Measurements from ENCODE around the gene PCDHGB5.

The PCDHGB5 gene

GRCh38 chr5:141356950-141357349 is 40.8 kb upstream of the PCDHGB5 start:
- Histone ChIP-seq H3K4me3 (ENCODE audit: control insufficient read depth in 1 of 7, extremely low read depth in 1 of 7, insufficient read depth in 4 of 7, low read depth in 2 of 7, low read length in 6 of 7) (no peak overlapping the region), H3K9me3 (ENCODE audit: control extremely low read depth in 1 of 5, control insufficient read depth in 4 of 5, insufficient read depth in 2 of 5, low read depth in 1 of 5, low read length in 4 of 5) (peaks cover 6 to 74% (median 50%) of the 10 kb centered on the region in 5 experiments), H3K27me3 (replicated peaks in 2 of 5; ENCODE audit: control insufficient read depth in 4 of 5, insufficient read depth in 5 of 5, low read length in 4 of 5) (peaks cover 15 to 78% (median 40%) of the 10 kb centered on the region in 5 experiments), H3K4me1 (ENCODE audit: control extremely low read depth in 1 of 4, control insufficient read depth in 4 of 4, insufficient read depth in 4 of 4, low read length in 3 of 4) (peaks cover 0 to 3% (median 0%) of the 10 kb centered on the region in 4 experiments), H3K27ac (ENCODE audit: insufficient read depth in 1 of 2, low read depth in 1 of 2, low read length in 2 of 2, poor library complexity in 1 of 2, severe bottlenecking in 2 of 2) (no peak overlapping the region), H3K36me3 (ENCODE audit: control insufficient read depth in 4 of 4, insufficient read depth in 4 of 4, low read length in 3 of 4) (peaks cover 0 to 3% (median 0%) of the 10 kb centered on the region in 4 experiments)
- no peak for DNase-seq
- WGBS (ENCODE audit: insufficient coverage) = 45% methylated on average over 19 of the region's 19 CpGs
- POLR2A ChIA-PET = no interaction called here
- CTCF ChIA-PET = interaction anchor here (1.4 to 1.6 kb wide), 2 partner anchors 13 to 207 kb away, joined by 3 to 5 read pairs; partner anchors contain the start of gene PCDHGB3

DNA sequence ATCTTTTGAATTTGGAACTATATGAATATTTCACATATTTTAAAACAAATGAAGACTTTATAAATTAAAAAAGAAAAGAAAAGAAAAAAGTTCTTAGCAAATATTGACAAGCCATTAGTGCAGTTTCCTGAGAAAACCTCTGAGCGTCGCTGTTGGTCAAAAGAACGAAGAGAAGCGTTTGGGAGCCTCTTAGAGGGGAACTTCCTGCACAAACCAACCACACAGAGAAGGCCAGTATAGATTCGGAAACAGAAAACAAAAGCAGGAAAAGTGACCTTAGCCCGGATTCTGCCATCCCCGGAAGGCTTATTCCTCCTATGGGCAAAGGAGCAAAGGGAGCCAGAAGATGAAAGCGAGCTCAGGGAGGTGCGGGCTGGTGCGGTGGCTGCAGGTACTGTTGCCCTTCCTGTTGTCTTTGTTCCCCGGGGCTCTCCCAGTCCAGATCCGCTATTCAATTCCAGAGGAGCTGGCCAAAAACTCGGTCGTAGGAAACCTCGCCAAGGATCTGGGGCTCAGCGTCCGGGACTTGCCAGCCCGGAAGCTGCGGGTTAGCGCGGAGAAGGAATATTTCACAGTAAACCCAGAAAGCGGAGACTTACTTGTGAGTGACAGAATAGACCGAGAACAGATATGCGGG is 37.8 kb upstream of the PCDHGB5 start, which contains the start of gene PCDHGB2:
Gene PCDHGB2, plus strand, starts transcription at position 205 of the 637 bp plus-strand sequence. Its CDS starts 142 bp downstream, at position 347.
- CTCF ChIA-PET = interaction anchor here (1.2 to 1.5 kb wide), 4 partner anchors 12 to 153 kb away, joined by 3 read pairs; no protein-coding TSS in a partner anchor
- Histone ChIP-seq H3K36me3 (ENCODE audit: control insufficient read depth in 4 of 4, insufficient read depth in 4 of 4, low read length in 3 of 4) (peaks cover 0 to 11% (median 0%) of the 10 kb centered on the region in 4 experiments), H3K4me1 (ENCODE audit: control extremely low read depth in 1 of 4, control insufficient read depth in 4 of 4, insufficient read depth in 4 of 4, low read length in 3 of 4) (peaks cover 0 to 3% (median 0%) of the 10 kb centered on the region in 4 experiments), H3K27me3 (replicated peaks in 2 of 5; ENCODE audit: control insufficient read depth in 4 of 5, insufficient read depth in 5 of 5, low read length in 4 of 5) (peaks cover 11 to 84% (median 47%) of the 10 kb centered on the region in 5 experiments), H3K4me3 (ENCODE audit: control insufficient read depth in 1 of 7, extremely low read depth in 1 of 7, insufficient read depth in 4 of 7, low read depth in 2 of 7, low read length in 6 of 7) (peak within 1 kb of the TSS; percentile 24 to 78 (median 45)), H3K9me3 (ENCODE audit: control extremely low read depth in 1 of 5, control insufficient read depth in 4 of 5, insufficient read depth in 2 of 5, low read depth in 1 of 5, low read length in 4 of 5) (peaks cover 9 to 77% (median 63%) of the 10 kb centered on the region in 5 experiments), H3K27ac (ENCODE audit: insufficient read depth in 1 of 2, low read depth in 1 of 2, low read length in 2 of 2, poor library complexity in 1 of 2, severe bottlenecking in 2 of 2) (no peak within 1 kb of the TSS)
- WGBS (ENCODE audit: insufficient coverage) = 12% methylated on average over 19 of the region's 24 CpGs
- DNase-seq = peak; percentile 57 to 77 (median 66)
- POLR2A ChIA-PET = no interaction called here

DNA sequence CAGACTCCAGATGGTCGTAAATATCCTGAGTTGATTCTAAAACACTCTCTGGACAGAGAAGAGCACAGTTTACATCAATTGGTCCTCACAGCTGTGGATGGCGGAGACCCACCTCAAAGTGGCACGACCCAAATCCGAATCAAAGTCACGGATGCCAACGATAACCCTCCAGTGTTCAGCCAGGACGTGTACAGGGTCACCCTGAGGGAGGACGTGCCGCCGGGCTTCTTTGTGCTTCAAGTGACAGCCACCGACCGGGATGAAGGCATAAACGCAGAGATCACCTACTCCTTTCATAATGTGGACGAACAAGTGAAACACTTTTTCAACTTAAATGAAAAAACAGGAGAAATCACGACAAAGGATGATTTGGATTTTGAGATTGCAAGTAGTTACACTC is 37.1 kb upstream of the PCDHGB5 start:
- ChIA-PET CTCF (interaction anchor here (1.2 to 1.5 kb wide), 3 partner anchors 11 to 153 kb away, joined by 3 read pairs; no protein-coding TSS in a partner anchor), POLR2A (no interaction called here)
- no peak for DNase-seq
- peaks cover 13 to 78% (median 63%) of the 10 kb centered on the region in 5 experiments for H3K9me3 ChIP-seq (ENCODE audit: control extremely low read depth in 1 of 5, control insufficient read depth in 4 of 5, insufficient read depth in 2 of 5, low read depth in 1 of 5, low read length in 4 of 5)
- peak overlapping the region in 2 of 7 experiments; percentile 62 to 78 for H3K4me3 ChIP-seq (ENCODE audit: control insufficient read depth in 1 of 7, extremely low read depth in 1 of 7, insufficient read depth in 4 of 7, low read depth in 2 of 7, low read length in 6 of 7)
- H3K27me3 ChIP-seq (replicated peaks in 2 of 5; ENCODE audit: control insufficient read depth in 4 of 5, insufficient read depth in 5 of 5, low read length in 4 of 5) = peaks cover 12 to 84% (median 55%) of the 10 kb centered on the region in 5 experiments
- WGBS (ENCODE audit: insufficient coverage) = 34% methylated on average over 12 of the region's 15 CpGs
- peaks cover 0 to 16% (median 0%) of the 10 kb centered on the region in 4 experiments for H3K36me3 ChIP-seq (ENCODE audit: control insufficient read depth in 4 of 4, insufficient read depth in 4 of 4, low read length in 3 of 4)
- no peaks in the 10 kb centered on the region for H3K4me1 ChIP-seq (ENCODE audit: control extremely low read depth in 1 of 4, control insufficient read depth in 4 of 4, insufficient read depth in 4 of 4, low read length in 3 of 4)
- H3K27ac ChIP-seq (ENCODE audit: insufficient read depth in 1 of 2, low read depth in 1 of 2, low read length in 2 of 2, poor library complexity in 1 of 2, severe bottlenecking in 2 of 2) = no peak overlapping the region

DNA sequence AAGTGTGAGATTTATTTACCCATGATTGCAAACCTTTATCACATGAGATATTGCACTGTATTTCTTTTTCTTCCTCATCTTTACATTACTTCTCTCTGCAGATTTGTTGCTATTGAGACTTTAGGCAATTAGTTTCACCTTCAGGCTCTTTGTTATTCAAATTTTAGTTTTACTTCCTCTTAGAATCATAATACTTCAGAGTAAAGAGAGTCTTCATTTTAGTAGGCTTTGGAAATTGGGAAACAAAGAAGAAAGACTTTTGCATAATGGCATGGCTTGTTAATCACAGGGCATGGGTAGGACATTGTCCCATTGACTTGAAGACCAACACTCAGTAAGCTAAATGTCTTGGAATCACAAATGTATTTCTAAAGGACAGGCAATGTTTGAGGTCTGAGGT is 35.0 kb upstream of the PCDHGB5 start:
- Histone ChIP-seq H3K4me3 (ENCODE audit: control insufficient read depth in 1 of 7, extremely low read depth in 1 of 7, insufficient read depth in 4 of 7, low read depth in 2 of 7, low read length in 6 of 7) (no peak overlapping the region), H3K36me3 (ENCODE audit: control insufficient read depth in 4 of 4, insufficient read depth in 4 of 4, low read length in 3 of 4) (peaks cover 0 to 21% (median 0%) of the 10 kb centered on the region in 4 experiments), H3K4me1 (ENCODE audit: control extremely low read depth in 1 of 4, control insufficient read depth in 4 of 4, insufficient read depth in 4 of 4, low read length in 3 of 4) (no peaks in the 10 kb centered on the region), H3K27me3 (replicated peaks in 2 of 5; ENCODE audit: control insufficient read depth in 4 of 5, insufficient read depth in 5 of 5, low read length in 4 of 5) (peaks cover 20 to 80% (median 57%) of the 10 kb centered on the region in 5 experiments), H3K27ac (ENCODE audit: insufficient read depth in 1 of 2, low read depth in 1 of 2, low read length in 2 of 2, poor library complexity in 1 of 2, severe bottlenecking in 2 of 2) (no peak overlapping the region), H3K9me3 (ENCODE audit: control extremely low read depth in 1 of 5, control insufficient read depth in 4 of 5, insufficient read depth in 2 of 5, low read depth in 1 of 5, low read length in 4 of 5) (peaks cover 13 to 78% (median 58%) of the 10 kb centered on the region in 5 experiments)
- ChIA-PET CTCF (interaction anchor here (0.7 kb wide), 1 partner anchor 37 kb away, joined by 3 read pairs; no protein-coding TSS in a partner anchor), POLR2A (no interaction called here)
- no peak for DNase-seq

DNA sequence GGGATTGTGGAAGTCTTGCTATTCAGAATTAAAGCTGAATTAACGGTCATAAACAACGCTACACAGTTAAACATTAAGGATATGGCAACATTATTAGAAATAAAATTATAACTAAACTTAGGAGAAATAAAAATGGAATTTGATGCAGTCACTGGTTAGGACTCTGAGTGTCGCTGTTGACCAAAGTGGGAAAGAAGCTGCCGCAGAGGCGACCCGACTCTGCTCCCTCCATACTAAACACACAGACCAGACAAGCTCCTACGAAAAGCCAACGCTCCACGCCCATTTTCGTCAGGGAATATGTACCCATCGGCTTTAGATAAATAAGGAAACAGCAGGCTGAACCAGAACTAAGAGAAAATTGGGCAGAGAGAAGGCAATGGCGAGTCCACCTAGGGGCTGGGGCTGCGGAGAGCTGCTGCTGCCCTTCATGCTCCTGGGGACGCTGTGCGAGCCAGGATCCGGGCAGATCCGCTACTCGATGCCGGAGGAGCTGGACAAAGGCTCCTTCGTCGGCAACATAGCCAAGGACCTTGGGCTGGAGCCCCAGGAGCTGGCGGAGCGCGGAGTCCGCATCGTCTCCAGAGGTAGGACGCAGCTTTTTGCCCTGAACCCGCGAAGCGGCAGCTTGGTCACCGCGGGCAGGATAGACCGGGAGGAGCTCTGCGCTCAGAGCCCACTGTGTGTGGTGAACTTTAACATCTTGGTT is 33.6 kb upstream of the PCDHGB5 start, which contains the start of gene PCDHGA5:
Gene PCDHGA5, plus strand, starts transcription at position 211 of the 709 bp plus-strand sequence. Its CDS starts 169 bp downstream, at position 380.
- Histone ChIP-seq H3K9me3 (ENCODE audit: control extremely low read depth in 1 of 5, control insufficient read depth in 4 of 5, insufficient read depth in 2 of 5, low read depth in 1 of 5, low read length in 4 of 5) (peaks cover 10 to 74% (median 58%) of the 10 kb centered on the region in 5 experiments), H3K4me3 (ENCODE audit: control insufficient read depth in 1 of 7, extremely low read depth in 1 of 7, insufficient read depth in 4 of 7, low read depth in 2 of 7, low read length in 6 of 7) (peak within 1 kb of the TSS in 1 of 7 experiments; percentile 20)
- POLR2A ChIA-PET = no interaction called here

GRCh38 chr5:141366016-141366896 is 31.5 kb upstream of the PCDHGB5 start:
- no peak for DNase-seq
- WGBS (ENCODE audit: insufficient coverage) = 31% methylated on average over 44 of the region's 46 CpGs
- ChIA-PET CTCF (no interaction called here), POLR2A (no interaction called here)
- Histone ChIP-seq H3K27ac (ENCODE audit: insufficient read depth in 1 of 2, low read depth in 1 of 2, low read length in 2 of 2, poor library complexity in 1 of 2, severe bottlenecking in 2 of 2) (no peak overlapping the region), H3K9me3 (ENCODE audit: control extremely low read depth in 1 of 5, control insufficient read depth in 4 of 5, insufficient read depth in 2 of 5, low read depth in 1 of 5, low read length in 4 of 5) (peaks cover 12 to 71% (median 52%) of the 10 kb centered on the region in 5 experiments), H3K4me1 (ENCODE audit: control extremely low read depth in 1 of 4, control insufficient read depth in 4 of 4, insufficient read depth in 4 of 4, low read length in 3 of 4) (peaks cover 0 to 6% (median under 1%) of the 10 kb centered on the region in 4 experiments), H3K4me3 (ENCODE audit: control insufficient read depth in 1 of 7, extremely low read depth in 1 of 7, insufficient read depth in 4 of 7, low read depth in 2 of 7, low read length in 6 of 7) (no peak overlapping the region), H3K27me3 (replicated peaks in 2 of 5; ENCODE audit: control insufficient read depth in 4 of 5, insufficient read depth in 5 of 5, low read length in 4 of 5) (peaks cover 19 to 83% (median 41%) of the 10 kb centered on the region in 5 experiments), H3K36me3 (ENCODE audit: control insufficient read depth in 4 of 4, insufficient read depth in 4 of 4, low read length in 3 of 4) (peaks cover 0 to 21% (median 0%) of the 10 kb centered on the region in 4 experiments)

More for the DNA sequence above, 33.6 kb upstream of the PCDHGB5 start, which contains the start of gene PCDHGA5:
- Histone ChIP-seq H3K36me3 (ENCODE audit: control insufficient read depth in 4 of 4, insufficient read depth in 4 of 4, low read length in 3 of 4) (peaks cover 0 to 21% (median 0%) of the 10 kb centered on the region in 4 experiments), H3K4me1 (ENCODE audit: control extremely low read depth in 1 of 4, control insufficient read depth in 4 of 4, insufficient read depth in 4 of 4, low read length in 3 of 4) (no peaks in the 10 kb centered on the region), H3K27ac (ENCODE audit: insufficient read depth in 1 of 2, low read depth in 1 of 2, low read length in 2 of 2, poor library complexity in 1 of 2, severe bottlenecking in 2 of 2) (no peak within 1 kb of the TSS), H3K27me3 (replicated peaks in 2 of 5; ENCODE audit: control insufficient read depth in 4 of 5, insufficient read depth in 5 of 5, low read length in 4 of 5) (peaks cover 19 to 81% (median 52%) of the 10 kb centered on the region in 5 experiments)
- WGBS (ENCODE audit: insufficient coverage) = 23% methylated on average over 28 of the region's 34 CpGs
- CTCF ChIA-PET = interaction anchor here (0.8 to 1.5 kb wide), 3 partner anchors 10 to 199 kb away, joined by 3 to 5 read pairs (median 4); no protein-coding TSS in a partner anchor
- DNase-seq = peak in 2 of 3 donors; percentile 19 to 35
